Measurements from ENCODE around the gene TRMT10B.

DNA sequence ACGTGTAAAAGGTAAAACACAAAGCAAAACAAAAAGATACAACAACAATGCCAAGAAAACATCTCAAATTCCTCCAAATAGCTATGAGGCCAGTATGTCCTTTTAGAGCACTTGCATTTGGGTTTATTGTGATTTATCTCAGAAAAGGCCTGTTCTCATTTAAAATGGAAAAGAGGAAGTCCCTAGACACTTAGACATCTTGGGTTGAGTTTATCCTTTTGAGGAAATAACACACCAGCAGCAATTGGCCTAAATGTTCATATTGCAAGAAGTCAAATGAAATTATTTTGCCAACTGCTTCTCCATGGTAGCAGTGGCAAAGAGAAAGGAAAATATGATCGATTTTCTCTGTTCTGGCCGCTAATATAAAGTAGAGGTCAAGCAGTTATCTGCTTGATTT is 43.6 kb upstream of the TRMT10B start:
- TF ChIP-seq, protein P1, sequence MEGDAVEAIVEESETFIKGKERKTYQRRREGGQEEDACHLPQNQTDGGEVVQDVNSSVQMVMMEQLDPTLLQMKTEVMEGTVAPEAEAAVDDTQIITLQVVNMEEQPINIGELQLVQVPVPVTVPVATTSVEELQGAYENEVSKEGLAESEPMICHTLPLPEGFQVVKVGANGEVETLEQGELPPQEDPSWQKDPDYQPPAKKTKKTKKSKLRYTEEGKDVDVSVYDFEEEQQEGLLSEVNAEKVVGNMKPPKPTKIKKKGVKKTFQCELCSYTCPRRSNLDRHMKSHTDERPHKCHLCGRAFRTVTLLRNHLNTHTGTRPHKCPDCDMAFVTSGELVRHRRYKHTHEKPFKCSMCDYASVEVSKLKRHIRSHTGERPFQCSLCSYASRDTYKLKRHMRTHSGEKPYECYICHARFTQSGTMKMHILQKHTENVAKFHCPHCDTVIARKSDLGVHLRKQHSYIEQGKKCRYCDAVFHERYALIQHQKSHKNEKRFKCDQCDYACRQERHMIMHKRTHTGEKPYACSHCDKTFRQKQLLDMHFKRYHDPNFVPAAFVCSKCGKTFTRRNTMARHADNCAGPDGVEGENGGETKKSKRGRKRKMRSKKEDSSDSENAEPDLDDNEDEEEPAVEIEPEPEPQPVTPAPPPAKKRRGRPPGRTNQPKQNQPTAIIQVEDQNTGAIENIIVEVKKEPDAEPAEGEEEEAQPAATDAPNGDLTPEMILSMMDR (IDR thresholded peaks at IDR 0.05; ENCODE audit: low read depth, low read length), result no peak
- TF ChIP-seq EZH2phosphoT487 (IDR thresholded peaks at IDR 0.05; ENCODE audit: low read depth), result no peak
